AML-193 (cell line): ENCODE data around the gene COL4A5.
"Not testable (repeated sequence)": the region's sequence is repeated elsewhere in the genome, so short reads cannot be mapped to it uniquely, and the experiment has no call there.

Source experiments
- DNase-seq, 2 experiments: peaks; one replicate each; lab custom pipeline; 2025; lab: John Stamatoyannopoulos, UW

COL4A5 gene

GRCh38 chrX:108439426-108439942, at the start of gene COL4A5:
COL4A5 (plus strand) TSS chrX:108439838; CDS start chrX:108440126, 288 bp downstream.
- no peak for DNase-seq

GRCh38 chrX:108390976-108391717, 48.5 kb upstream of the COL4A5 start:
- DNase-seq, result not testable (repeated sequence)

GRCh38 chrX:108396188-108396891, 43.3 kb upstream of the COL4A5 start:
- no peak for DNase-seq

DNA sequence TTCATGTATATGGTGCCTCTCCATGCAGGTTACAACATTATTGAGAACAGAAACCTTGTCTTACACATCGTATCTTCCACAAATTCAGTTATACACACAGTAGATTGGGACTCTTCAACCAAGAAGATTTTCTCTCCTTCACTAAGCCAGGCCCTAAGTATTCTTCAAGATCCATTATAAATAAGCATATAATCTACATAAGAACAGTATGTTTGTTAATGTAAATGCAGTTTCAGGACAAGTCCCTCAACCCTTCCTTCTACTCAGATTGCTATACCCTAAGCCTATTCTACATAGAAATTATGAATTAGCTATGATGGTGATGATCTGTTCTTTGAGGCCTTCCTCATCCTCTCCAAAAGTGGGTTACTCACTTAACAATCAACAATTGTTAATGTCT, 42.7 kb upstream of the COL4A5 start:
- DNase-seq, result no peak

- no peak for DNase-seq
Measured at GRCh38 chrX:108397627-108398391, 41.8 kb upstream of the COL4A5 start.

DNA sequence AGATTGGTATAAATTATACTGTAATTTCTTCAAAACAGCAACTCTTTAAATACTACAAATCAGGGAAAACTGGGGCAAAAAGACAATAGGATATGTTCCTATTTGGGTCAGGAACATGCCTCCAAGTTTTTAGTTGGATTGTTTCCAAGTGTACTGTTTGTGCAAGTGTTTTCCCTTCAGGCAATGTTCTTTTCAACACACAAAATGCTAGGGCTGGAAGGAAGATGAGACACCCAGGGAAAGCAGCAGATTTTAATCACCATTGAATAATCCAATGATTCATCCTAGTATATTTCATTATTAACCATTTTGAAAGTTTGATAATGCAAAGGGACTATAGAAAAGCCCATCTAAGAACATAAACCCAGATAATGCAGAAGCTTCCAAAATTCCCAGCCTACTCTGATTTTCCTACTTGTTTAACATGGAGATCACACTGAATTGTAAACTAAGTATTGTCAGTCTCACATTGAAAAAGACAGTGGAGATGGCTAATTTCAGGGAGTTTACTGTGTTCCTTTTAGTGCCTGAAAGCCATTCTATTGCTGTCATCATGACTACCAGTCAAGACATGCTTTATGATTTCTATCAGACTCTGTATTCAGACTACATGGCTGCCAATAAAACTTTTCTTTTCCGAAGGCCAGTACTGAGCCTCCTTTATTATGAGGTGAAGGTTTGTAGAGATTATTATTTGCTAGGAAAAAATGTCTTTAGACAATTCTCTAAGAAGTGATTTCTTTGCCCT, 40.0 kb upstream of the COL4A5 start:
- no peak for DNase-seq

- no peak for DNase-seq
Measured at GRCh38 chrX:108412783-108413182, 26.9 kb upstream of the COL4A5 start.

DNA sequence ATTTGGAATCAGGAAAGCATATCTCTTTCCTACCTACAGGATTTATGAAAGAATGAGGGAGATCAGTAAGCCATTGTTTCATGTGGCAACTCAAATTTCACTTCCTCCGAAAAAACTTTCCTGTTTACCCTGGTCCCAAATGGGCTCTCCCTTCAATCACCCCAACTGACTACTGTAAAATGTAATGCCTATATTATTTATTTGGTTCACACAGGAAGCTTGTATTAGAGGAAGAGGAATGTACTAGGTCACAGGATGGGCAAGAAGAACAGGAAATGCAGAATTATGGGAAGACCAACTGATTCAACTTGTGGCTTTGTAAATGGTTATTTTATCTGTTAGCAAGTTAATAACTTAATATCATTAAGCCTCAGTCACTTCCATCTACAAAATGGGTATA, 24.5 kb upstream of the COL4A5 start:
- DNase-seq, result no peak

DNA sequence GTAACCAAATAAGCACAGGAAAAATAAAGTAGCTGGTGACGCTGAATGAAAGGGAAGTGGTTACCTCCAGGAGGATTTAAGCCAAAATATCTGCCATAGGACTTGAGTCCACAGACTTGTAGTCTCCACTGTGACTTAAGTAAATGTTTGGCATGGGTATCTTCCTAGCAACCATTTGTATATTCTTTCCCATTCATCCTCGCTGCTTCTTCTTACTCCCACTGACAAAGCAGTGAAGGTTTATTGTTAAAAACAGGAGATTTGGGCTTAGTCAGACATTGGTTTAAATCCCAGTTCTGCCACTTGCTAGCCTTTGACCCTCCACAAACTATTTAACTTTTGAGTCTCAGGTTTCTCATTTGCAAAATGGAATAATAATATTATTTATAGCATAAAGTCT, 23.7 kb upstream of the COL4A5 start:
- no peak for DNase-seq

DNA sequence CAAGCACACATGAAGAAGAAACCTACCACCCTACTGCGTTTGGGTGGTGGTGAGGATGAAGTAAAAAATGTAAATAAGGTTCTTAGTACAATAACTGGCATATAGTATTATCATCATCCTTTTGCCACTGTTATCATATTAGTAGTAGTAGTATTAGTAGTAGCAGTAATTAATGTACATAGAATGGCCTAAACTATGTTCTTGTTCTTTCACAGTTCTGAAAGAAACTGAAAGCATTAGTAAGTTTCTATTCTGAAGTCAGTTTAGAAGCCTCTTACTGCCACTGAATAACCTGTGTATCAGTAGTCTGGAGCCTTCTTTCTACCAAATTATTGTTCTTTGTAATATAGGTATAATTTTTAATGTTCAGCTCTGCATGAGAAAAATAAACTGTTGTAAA, 22.4 kb upstream of the COL4A5 start:
- DNase-seq, result no peak

- no peak for DNase-seq
Measured at GRCh38 chrX:108419401-108419800, 20.2 kb upstream of the COL4A5 start.

DNA sequence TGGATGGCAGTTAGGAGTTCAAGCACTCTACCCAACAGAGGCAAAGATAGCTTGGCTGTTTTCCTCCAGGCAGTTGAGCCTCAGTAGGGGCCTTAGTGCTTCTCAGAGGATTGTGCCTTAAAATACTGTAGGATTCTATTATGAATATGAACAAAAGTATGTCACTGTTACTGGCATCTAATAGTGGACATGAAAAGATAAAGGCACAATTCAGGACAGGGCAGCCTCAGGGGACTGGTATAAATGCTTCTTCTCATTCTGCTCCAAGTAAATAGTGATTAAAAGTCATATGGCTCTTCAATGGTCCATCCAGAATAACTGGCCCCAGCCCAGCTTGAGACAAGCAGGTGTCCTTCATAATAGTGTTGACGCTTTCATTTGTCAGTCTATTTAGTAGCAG, 19.2 kb upstream of the COL4A5 start:
- DNase-seq, result no peak

GRCh38 chrX:108426262-108426661, 13.4 kb upstream of the COL4A5 start:
- DNase-seq, result no peak

DNA sequence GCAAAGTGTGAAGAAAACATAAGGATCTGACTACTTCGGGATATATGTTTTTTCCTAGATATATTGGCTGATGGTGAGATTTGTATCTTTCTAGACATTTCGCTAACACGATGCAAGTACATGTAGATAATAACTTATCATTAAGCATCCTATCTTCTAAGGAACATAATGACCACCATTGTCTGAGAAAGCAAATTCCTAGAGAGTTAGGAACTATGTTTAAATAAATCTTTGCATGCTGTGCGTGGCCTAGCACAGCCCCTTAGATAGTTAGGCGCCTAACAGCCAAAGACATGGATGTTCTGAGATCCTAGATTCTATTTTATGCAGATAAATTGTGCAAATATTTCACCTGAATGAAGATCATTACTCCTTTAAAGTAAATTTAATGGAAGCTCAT, 4.4 kb upstream of the COL4A5 start:
- DNase-seq, result no peak

GRCh38 chrX:108437349-108438109, 2.1 kb upstream of the COL4A5 start:
- DNase-seq, result no peak

- DNase-seq, result no peak
Measured at GRCh38 chrX:108438110-108438623, 1.5 kb upstream of the COL4A5 start, which contains the start of gene COL4A6. COL4A6 (minus strand) TSS chrX:108438422; CDS start chrX:108438196, 226 bp downstream.

GRCh38 chrX:108439961-108440696, 491 bp downstream of the COL4A5 start:
- DNase-seq, result no peak

GRCh38 chrX:108442901-108443464, 3.3 kb downstream of the COL4A5 start:
- DNase-seq, result no peak

DNA sequence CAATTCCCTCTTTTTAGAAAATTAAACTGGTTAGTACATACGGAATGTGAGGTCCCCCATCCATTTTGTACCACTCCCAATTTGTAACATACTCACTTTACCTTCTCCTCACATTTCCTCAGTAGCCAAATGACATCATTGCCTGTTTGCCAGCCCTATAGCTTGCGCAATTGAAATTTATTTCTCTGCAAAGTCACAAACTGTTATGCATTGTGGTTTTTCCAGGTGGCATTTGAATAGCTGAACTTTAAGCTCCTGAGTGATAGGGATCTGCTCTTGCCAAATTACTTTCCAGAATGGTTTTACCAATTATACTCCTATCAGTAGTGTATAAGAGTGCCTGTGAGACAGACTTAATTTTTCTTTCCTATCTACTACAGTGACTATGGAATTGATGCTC, 7.7 kb downstream of the COL4A5 start:
- no peak for DNase-seq

- no peak for DNase-seq
Measured at GRCh38 chrX:108453841-108454240, 14.2 kb downstream of the COL4A5 start.
